Muscle layer of colon (tissue), 2 donors: Measurements from ENCODE around the gene ZNF714.
"Not testable (repeated sequence)": the region's sequence is repeated elsewhere in the genome, so short reads cannot be mapped to it uniquely, and the experiment has no call there.

Experiments
- H3K27ac ChIP-seq: one replicate; pipeline ENCODE4 v1.7.0; 2013; ENCODE audit warnings: low read depth, mild to moderate bottlenecking, low read length, moderate library complexity
- H3K27me3 ChIP-seq, 2 donors: one replicate each; pipeline ENCODE4 v1.7.0; 2013; ENCODE audit warnings: low read length in 2 of 2, mild to moderate bottlenecking in 2 of 2; ENCODE audit not compliant: insufficient read depth in 2 of 2, control insufficient read depth in 1 of 2
- H3K36me3 ChIP-seq: one replicate; pipeline ENCODE4 v1.7.0; 2013; ENCODE audit warnings: mild to moderate bottlenecking, low read length; ENCODE audit not compliant: insufficient read depth
- H3K4me1 ChIP-seq: one replicate; pipeline ENCODE4 v1.7.0; 2013; ENCODE audit warnings: mild to moderate bottlenecking, low read length; ENCODE audit not compliant: insufficient read depth
- H3K4me3 ChIP-seq, 2 donors: one replicate each; pipeline ENCODE4 v1.7.0; 2013; ENCODE audit warnings: low read length in 2 of 2, low read depth in 1 of 2, mild to moderate bottlenecking in 1 of 2, moderate library complexity in 1 of 2
- H3K9ac ChIP-seq: one replicate; pipeline ENCODE4 v1.7.0; 2013; ENCODE audit warnings: low read length
- H3K9me3 ChIP-seq: one replicate; pipeline ENCODE4 v1.7.0; 2013; ENCODE audit warnings: mild to moderate bottlenecking, low read length
- donor health status: abdominal sarcoma.
- donor health status: Adenocarcinoma of cecum.

Gene ZNF714

GRCh38 chr19:21134934-21135366 is 52.9 kb downstream of the ZNF714 start:
- H3K9ac ChIP-seq = no peak overlapping the region
- no peaks in the 10 kb centered on the region for H3K4me1 ChIP-seq
- H3K9me3 ChIP-seq = no peaks in the 10 kb centered on the region
- H3K36me3 ChIP-seq = no peaks in the 10 kb centered on the region
- no peaks in the 10 kb centered on the region for H3K27me3 ChIP-seq
- no peak overlapping the region for H3K27ac ChIP-seq
- H3K4me3 ChIP-seq = no peak overlapping the region

DNA sequence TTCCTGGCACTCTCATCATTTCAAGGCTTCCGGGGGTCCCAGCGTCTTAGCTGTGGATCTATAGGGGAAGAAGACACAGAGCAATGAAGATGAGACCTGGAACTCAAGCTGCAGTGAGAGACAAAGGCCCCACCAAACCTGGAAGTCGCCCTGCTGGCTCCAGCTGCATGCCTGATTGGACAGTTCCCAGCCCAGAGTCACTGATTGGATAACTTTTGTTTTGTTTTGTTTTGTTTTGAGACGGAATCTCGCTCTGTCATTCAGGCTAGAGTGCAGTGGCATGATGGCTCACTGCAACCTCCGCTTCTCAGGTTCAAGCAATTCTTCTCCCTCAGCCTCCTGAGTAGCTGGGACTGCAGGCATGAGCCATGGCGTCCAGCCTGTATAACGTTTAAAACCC is 53.4 kb downstream of the ZNF714 start:
- Histone ChIP-seq H3K4me3 (no peak overlapping the region), H3K4me1 (no peaks in the 10 kb centered on the region), H3K27me3 (no peaks in the 10 kb centered on the region), H3K27ac (no peak overlapping the region), H3K9ac (no peak overlapping the region), H3K9me3 (no peaks in the 10 kb centered on the region), H3K36me3 (no peaks in the 10 kb centered on the region)

DNA sequence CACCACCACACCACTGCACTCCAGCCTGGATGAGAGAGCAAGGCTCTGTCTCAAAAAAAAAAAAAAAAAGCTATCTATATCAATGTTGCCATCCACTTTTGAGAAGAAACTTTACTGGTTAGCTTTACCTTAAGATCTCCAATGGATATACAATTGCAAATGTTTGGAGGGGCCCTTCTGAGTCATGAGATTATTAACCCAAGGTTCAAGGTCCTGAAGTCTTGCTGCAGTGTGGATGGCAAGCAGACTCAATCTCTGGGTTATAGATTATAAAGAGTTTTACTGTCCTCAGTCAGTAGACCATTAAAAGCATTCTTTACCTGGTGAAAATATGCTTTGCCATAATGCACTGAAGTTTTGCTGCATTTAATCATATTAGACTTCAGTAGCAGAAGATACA is 56.1 kb downstream of the ZNF714 start:
- Histone ChIP-seq H3K27me3 (no peaks in the 10 kb centered on the region), H3K27ac (no peak overlapping the region), H3K36me3 (no peaks in the 10 kb centered on the region), H3K4me1 (peaks cover 6% of the 10 kb centered on the region), H3K9me3 (no peaks in the 10 kb centered on the region), H3K4me3 (no peak overlapping the region), H3K9ac (no peak overlapping the region)

DNA sequence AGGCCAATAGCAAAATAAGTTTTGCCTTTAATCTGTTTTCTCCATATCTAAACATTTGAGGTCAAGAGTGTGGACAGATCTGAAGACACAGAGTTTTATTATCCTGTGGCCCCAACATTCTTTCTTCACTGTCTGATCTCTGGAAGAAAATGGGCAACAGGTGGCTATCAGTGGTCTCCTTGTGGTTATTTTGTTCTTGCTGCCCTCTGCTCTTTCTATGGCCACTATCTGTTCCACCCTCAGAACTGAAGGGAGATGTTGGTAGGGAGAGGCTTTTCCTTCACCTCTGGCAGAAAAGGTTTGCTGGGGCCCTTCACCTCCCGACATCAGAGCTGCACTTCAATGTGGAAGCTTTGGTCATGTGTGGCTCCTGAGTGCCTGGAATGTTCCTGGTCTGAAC is 59.0 kb downstream of the ZNF714 start:
- H3K27ac ChIP-seq, H3K36me3 ChIP-seq, H3K4me1 ChIP-seq, H3K9ac ChIP-seq, H3K9me3 ChIP-seq, H3K27me3 ChIP-seq, H3K4me3 ChIP-seq: not testable (repeated sequence)

DNA sequence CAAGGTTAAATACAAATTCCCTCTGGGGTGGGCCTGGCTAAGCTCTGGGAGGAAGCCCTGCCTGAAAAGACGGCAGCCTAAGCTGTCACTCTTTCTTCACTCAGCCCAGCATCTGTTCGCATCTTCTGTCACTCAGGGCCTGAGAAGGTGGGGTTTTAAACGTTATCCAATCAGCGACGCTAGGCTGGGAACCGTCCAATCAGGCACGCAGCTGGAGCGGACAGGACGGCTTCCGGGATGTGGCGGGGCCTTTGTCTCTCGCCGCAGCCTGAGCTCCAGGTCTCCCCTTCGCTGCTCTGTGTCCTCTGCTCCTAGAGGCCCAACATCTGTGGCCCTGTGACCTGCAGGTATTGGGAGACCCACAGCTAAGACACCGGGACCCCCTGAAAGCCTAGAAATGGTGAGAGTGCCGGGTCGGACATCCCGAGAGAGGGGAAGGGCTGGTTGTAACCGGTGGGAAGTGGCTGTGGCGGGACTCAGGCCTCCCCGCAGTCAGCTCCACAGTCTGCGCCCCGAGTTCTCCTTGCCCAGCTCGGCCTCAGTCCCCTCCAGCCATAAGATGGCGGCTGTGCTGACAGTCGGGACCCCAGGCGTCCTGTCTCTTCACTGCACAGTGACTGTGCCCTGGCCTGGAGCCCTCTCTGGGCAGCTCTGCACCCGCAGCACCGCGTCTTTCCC is 59.9 kb downstream of the ZNF714 start, which contains the start of gene ZNF431:
Gene ZNF431 (plus strand): TSS at position 254 of the 678 bp plus-strand sequence. CDS start 144 bp downstream, at position 398.
- no peaks in the 10 kb centered on the region for H3K27me3 ChIP-seq
- peaks cover 6% of the 10 kb centered on the region for H3K4me1 ChIP-seq
- no peaks in the 10 kb centered on the region for H3K9me3 ChIP-seq
- H3K4me3 ChIP-seq = peak within 1 kb of the TSS; percentile 87 to 90
- H3K36me3 ChIP-seq = peaks cover 5% of the 10 kb centered on the region
- H3K27ac ChIP-seq = peak within 1 kb of the TSS; percentile 79
- peak within 1 kb of the TSS; percentile 68 for H3K9ac ChIP-seq

DNA sequence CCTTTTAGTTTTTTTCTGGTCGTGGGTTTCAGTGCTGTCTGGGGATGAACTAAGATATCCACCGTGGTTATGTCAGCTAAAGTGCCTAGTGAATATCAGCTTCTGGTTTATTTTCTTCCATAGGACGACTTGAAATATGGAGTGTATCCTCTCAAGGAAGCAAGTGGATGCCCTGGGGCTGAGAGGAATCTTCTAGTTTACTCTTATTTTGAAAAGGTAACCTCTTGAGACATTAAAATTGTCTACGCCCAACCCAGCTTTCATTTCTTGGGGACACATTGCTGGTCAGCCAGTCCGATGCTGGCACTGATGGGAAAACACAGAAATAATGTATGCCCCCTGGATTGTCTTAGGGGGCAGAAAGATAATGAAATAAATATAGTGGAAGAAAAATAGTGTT is 61.4 kb downstream of the ZNF714 start:
- peaks cover 6% of the 10 kb centered on the region for H3K4me1 ChIP-seq
- no peak overlapping the region for H3K27ac ChIP-seq
- no peak overlapping the region for H3K4me3 ChIP-seq
- no peaks in the 10 kb centered on the region for H3K27me3 ChIP-seq
- no peaks in the 10 kb centered on the region for H3K9me3 ChIP-seq
- H3K36me3 ChIP-seq = peaks cover 5% of the 10 kb centered on the region
- no peak overlapping the region for H3K9ac ChIP-seq

- peaks cover 5% of the 10 kb centered on the region for H3K36me3 ChIP-seq
- H3K4me3 ChIP-seq = no peak overlapping the region
- H3K27me3 ChIP-seq = no peaks in the 10 kb centered on the region
- no peaks in the 10 kb centered on the region for H3K9me3 ChIP-seq
- H3K27ac ChIP-seq = no peak overlapping the region
- no peak overlapping the region for H3K9ac ChIP-seq
- peaks cover 11% of the 10 kb centered on the region for H3K4me1 ChIP-seq
Observed at GRCh38 chr19:21143854-21144253, 61.9 kb downstream of the ZNF714 start.

DNA sequence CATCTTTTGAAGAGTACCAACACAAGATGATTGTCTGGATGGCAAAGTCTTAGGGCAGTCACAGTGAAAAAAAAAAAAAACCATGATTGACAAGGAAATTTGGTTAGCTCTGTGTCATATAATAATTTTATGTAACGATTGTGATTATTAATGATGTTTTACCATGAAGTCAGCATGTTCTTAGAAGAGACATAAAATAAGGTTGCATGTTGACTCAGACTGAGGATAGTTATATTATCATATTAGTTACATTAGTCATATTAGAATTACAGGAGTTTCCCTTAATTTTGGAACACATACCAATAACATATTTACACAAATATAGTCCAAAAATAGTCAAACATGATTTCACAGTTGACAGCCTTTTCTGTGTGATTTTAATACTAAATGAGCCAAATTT is 65.5 kb downstream of the ZNF714 start:
- H3K9ac ChIP-seq = no peak overlapping the region
- H3K27ac ChIP-seq = no peak overlapping the region
- H3K4me1 ChIP-seq = peaks cover 25% of the 10 kb centered on the region
- H3K36me3 ChIP-seq = peaks cover 27% of the 10 kb centered on the region
- no peaks in the 10 kb centered on the region for H3K9me3 ChIP-seq
- no peak overlapping the region for H3K4me3 ChIP-seq
- H3K27me3 ChIP-seq = no peaks in the 10 kb centered on the region

DNA sequence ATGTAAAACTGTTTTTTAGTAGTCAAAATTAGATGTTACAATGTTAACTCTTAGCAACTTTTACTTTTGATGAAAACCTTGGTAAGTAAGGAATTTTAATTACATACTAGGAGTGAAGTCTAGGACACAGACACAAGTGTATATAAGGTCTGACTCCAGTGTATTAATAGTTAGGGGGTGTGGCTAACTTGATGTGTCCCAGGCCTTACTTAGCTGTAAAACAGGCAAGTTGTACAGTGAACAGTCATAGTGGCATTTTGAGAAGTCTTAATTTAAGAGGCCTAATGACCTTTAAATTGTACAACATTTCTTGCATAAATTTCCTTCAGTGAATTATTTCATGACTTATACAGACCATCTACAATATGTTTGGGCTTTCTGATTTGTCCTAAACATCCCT is 66.7 kb downstream of the ZNF714 start:
- Histone ChIP-seq H3K27me3 (no peaks in the 10 kb centered on the region), H3K4me1 (peaks cover 20% of the 10 kb centered on the region), H3K27ac (peak overlapping the region; percentile 52), H3K9me3 (no peaks in the 10 kb centered on the region), H3K9ac (no peak overlapping the region), H3K4me3 (no peak overlapping the region), H3K36me3 (peaks cover 34% of the 10 kb centered on the region)

DNA sequence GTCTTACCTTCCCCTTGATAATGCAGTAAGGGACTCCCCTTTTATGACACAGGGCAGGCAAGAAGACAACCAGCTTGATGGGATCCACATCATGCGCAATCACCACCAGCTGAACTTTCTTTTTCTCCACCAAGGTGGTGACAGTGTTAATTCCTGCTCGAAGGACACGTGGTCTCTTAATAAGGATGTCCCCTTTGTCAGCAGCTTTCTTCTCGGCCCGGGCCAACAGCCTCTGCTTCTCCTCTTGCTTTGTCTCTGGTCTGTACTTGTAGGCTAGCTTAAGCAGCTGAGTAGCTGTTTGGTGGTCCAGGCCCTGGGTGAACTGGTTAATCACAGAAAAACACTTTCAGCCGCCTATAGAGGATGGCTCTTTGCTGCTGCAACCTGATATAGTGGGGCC is 67.9 kb downstream of the ZNF714 start:
- H3K27me3 ChIP-seq = no peaks in the 10 kb centered on the region
- peaks cover 34% of the 10 kb centered on the region for H3K36me3 ChIP-seq
- H3K4me3 ChIP-seq = no peak overlapping the region
- peaks cover 20% of the 10 kb centered on the region for H3K4me1 ChIP-seq
- H3K27ac ChIP-seq = no peak overlapping the region
- no peaks in the 10 kb centered on the region for H3K9me3 ChIP-seq
- H3K9ac ChIP-seq = no peak overlapping the region

DNA sequence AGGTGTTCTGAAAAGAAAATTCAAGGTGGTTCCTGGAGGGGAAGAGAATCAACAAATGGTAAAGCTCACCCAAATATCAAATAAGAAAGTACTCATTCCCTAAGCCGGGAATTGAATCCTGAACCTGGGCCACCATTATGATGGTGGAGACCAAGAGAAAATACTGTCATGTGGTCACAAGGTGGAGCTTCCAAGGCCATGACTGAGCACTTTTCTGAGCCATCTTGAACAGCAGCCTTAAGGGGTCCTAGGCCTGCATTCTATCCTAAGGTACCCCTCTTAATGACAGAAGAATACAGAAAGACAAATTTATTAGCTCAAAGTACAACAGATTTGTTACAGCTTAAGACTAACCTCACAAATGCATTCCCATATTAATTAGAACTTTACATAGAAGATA is 69.5 kb downstream of the ZNF714 start:
- Histone ChIP-seq H3K36me3 (peaks cover 29% of the 10 kb centered on the region), H3K4me3 (no peak overlapping the region), H3K27me3 (no peaks in the 10 kb centered on the region), H3K9me3 (no peaks in the 10 kb centered on the region), H3K27ac (no peak overlapping the region), H3K9ac (no peak overlapping the region), H3K4me1 (peaks cover 20% of the 10 kb centered on the region)

- H3K27ac ChIP-seq = no peak overlapping the region
- no peak overlapping the region for H3K9ac ChIP-seq
- H3K27me3 ChIP-seq = no peaks in the 10 kb centered on the region
- no peaks in the 10 kb centered on the region for H3K4me1 ChIP-seq
- H3K4me3 ChIP-seq = no peak overlapping the region
- no peaks in the 10 kb centered on the region for H3K9me3 ChIP-seq
- no peaks in the 10 kb centered on the region for H3K36me3 ChIP-seq
Observed at GRCh38 chr19:21158523-21159135, 76.6 kb downstream of the ZNF714 start.
